ENCODE data around the gene E2F2. TPM values are rescaled to one million over a fixed set of nuclear protein-coding genes. Genes with fewer than 3 reads are reported as not detected.

The E2F2 gene
- total RNA-seq, 1 experiment from 2014 or later: 3.4 TPM

- DNase-seq (ENCODE audit: extremely low read depth, low read depth): no peak
Observed at GRCh38 chr1:23469372-23469982, 61.6 kb downstream of the E2F2 start.

GRCh38 chr1:23466423-23466989, 64.5 kb downstream of the E2F2 start:
- no peak for DNase-seq (ENCODE audit: extremely low read depth, low read depth)

GRCh38 chr1:23463286-23463685, 67.7 kb downstream of the E2F2 start:
- DNase-seq (ENCODE audit: extremely low read depth, low read depth): no peak

GRCh38 chr1:23462766-23463165, 68.3 kb downstream of the E2F2 start:
- no peak for DNase-seq (ENCODE audit: extremely low read depth, low read depth)

GRCh38 chr1:23461050-23461449, 70.0 kb downstream of the E2F2 start:
- DNase-seq (ENCODE audit: extremely low read depth, low read depth): no peak

- no peak for DNase-seq (ENCODE audit: extremely low read depth, low read depth)
Observed at GRCh38 chr1:23460519-23460918, 70.5 kb downstream of the E2F2 start.

- no peak for DNase-seq (ENCODE audit: extremely low read depth, low read depth)
Observed at GRCh38 chr1:23459338-23459757, 71.7 kb downstream of the E2F2 start.

Other genes starting within 250 kb of the E2F2 start
- gene HNRNPR, start 186.9 kb downstream of the E2F2 start, total RNA-seq (2014; rRNA removed; shearing (Covaris generic)): 115 and 128 TPM in 2 replicates
- gene ZNF436, start 161.4 kb downstream of the E2F2 start, total RNA-seq (2014; rRNA removed; shearing (Covaris generic)): 5.5 and 5.9 TPM in 2 replicates
- gene TCEA3, start 106.5 kb downstream of the E2F2 start, total RNA-seq (2014; rRNA removed; shearing (Covaris generic)): 0.20 and 0.27 TPM in 2 replicates
- 6.8 and 8.3 TPM in 2 replicates for gene ASAP3, start 47.1 kb downstream of the E2F2 start, total RNA-seq (2014; rRNA removed; shearing (Covaris generic))
- 53.6 and 68.8 TPM in 2 replicates for gene ID3, start 28.3 kb upstream of the E2F2 start, total RNA-seq (2014; rRNA removed; shearing (Covaris generic))
- gene RPL11, start 160.6 kb upstream of the E2F2 start, total RNA-seq (2014; rRNA removed; shearing (Covaris generic)): 2,020 and 2,371 TPM in 2 replicates
- 29.5 and 31.1 TPM in 2 replicates for gene ELOA, start 212.2 kb upstream of the E2F2 start, total RNA-seq (2014; rRNA removed; shearing (Covaris generic))
- gene PITHD1, start 247.2 kb upstream of the E2F2 start, total RNA-seq (2014; rRNA removed; shearing (Covaris generic)): 40.1 TPM in 2 replicates